HCT116 (cell line): Measurements from ENCODE around the gene EXOC4. TPM values are rescaled to one million over a fixed set of nuclear protein-coding genes. Genes with fewer than 3 reads are reported as not detected.

ENCODE experiments used
- ATAC-seq: fragments of 200-7000 bp; cut with Tn5 transposase; 2 replicates; pipeline ENCODE4 v1.9.1; 2020; ENCODE audit warnings: mild to moderate bottlenecking, moderate library complexity
- BruUV-seq: library from RNA; stranded (reverse); fragments of 400-500 nt; replicated peaks from 2 replicates; lab custom pipeline; 2021; lab: Mats Ljungman, UMichigan
- CTCF ChIA-PET: fragments of 300-600 bp; sonication (Branson Sonifier 250); formaldehyde crosslinking; loops from one replicate; lab custom pipeline; 2021; ENCODE audit warnings: antibody characterized with exemption; lab: Charles Lee
- POLR2A ChIA-PET: fragments of 300-600, 350-600 bp; sonication (Branson Sonifier 250); formaldehyde crosslinking; loops from one replicate; lab custom pipeline; 2021; ENCODE audit warnings: antibody characterized with exemption; lab: Charles Lee
- RAD21 ChIA-PET, 2 experiments: fragments of 300-600 bp; sonication (Branson Sonifier 250); formaldehyde crosslinking; loops; one replicate each; lab custom pipeline; 2023; ENCODE audit warnings: low total read pairs in 2 of 2; ENCODE audit not compliant: uncharacterized antibody in 2 of 2, unreplicated experiment in 2 of 2, low non-redundant PET in 1 of 2; lab: Charles Lee
- DNase-seq: peaks from one replicate; pipeline ENCODE4 v3.0.0-alpha.2; 2010; ENCODE audit warnings: low read depth, low spot score
- H2AFZ ChIP-seq: fragments of 200-600 bp; shearing (Covaris generic), sonication (generic); 2 replicates; pipeline ENCODE4 v1.6.1; 2017; ENCODE audit warnings: low read depth, mixed run types, mixed read lengths, antibody characterized with exemption, low read length; ENCODE audit not compliant: poor library complexity, severe bottlenecking
- H3K27ac ChIP-seq: 2 replicates; pipeline ENCODE4 v1.5.1; 2012; ENCODE audit warnings: low read depth, low read length
- H3K27me3 ChIP-seq: fragments of 200-600 bp; sonication (generic); 2 replicates; pipeline ENCODE4 v1.6.1; 2016; ENCODE audit warnings: mixed run types, low read length, mixed read lengths; ENCODE audit not compliant: insufficient read depth
- H3K36me3 ChIP-seq, 2 experiments: fragments of 200-500 bp in 1 of 2; fragments of 200-600 bp in 1 of 2; sonication (Bioruptor generic) in 1 of 2; sonication (generic) in 1 of 2; 2 replicates each; pipeline versions ENCODE4 v1.5.1 to v1.6.1; 2014 to 2016; ENCODE audit warnings: low read length in 2 of 2, inconsistent platforms in 1 of 2, mixed read lengths in 1 of 2, mixed run types in 1 of 2; ENCODE audit not compliant: insufficient read depth in 2 of 2, control insufficient read depth in 1 of 2
- H3K4me1 ChIP-seq, 2 experiments: fragments of 200-600 bp in 1 of 2; sonication (generic) in 1 of 2; 2 replicates each; pipeline versions ENCODE4 v1.5.1 to v1.6.1; 2012 to 2017; ENCODE audit warnings: low read length in 2 of 2, inconsistent platforms in 1 of 2, mild to moderate bottlenecking in 1 of 2, mixed read lengths in 1 of 2, mixed run types in 1 of 2, moderate library complexity in 1 of 2; ENCODE audit not compliant: insufficient read depth in 2 of 2, control insufficient read depth in 1 of 2
- H3K4me2 ChIP-seq: fragments of 200-600 bp; sonication (generic); 2 replicates; pipeline ENCODE4 v1.6.1; 2017; ENCODE audit warnings: mixed run types, low read length, mixed read lengths
- H3K4me3 ChIP-seq, 2 experiments: fragments of 200-600 bp in 1 of 2; sonication (generic) in 1 of 2; replicated peaks in 1 of 2; 2 replicates each; pipeline ENCODE4 v1.5.1; 2011 to 2016; ENCODE audit warnings: low read length in 2 of 2, control low read depth in 1 of 2, low read depth in 1 of 2, mild to moderate bottlenecking in 1 of 2, mixed read lengths in 1 of 2, mixed run types in 1 of 2
- H3K79me2 ChIP-seq: fragments of 200-600 bp; sonication (generic); 2 replicates; pipeline ENCODE4 v1.6.1; 2017; ENCODE audit warnings: mild to moderate bottlenecking, mixed run types, low read length, moderate library complexity, mixed read lengths; ENCODE audit not compliant: insufficient read depth
- H3K9ac ChIP-seq: fragments of 200-600 bp; sonication (generic); 2 replicates; pipeline ENCODE4 v1.6.1; 2016; ENCODE audit warnings: low read length, mixed read lengths
- H3K9me2 ChIP-seq: fragments of 200-600 bp; sonication (generic), shearing (Covaris generic); 2 replicates; pipeline ENCODE4 v1.6.1; 2017; ENCODE audit warnings: mixed run types, mild to moderate bottlenecking, moderate library complexity; ENCODE audit not compliant: insufficient read depth
- H3K9me3 ChIP-seq, 2 experiments: fragments of 200-500 bp in 1 of 2; fragments of 200-600 bp in 1 of 2; sonication (Bioruptor generic) in 1 of 2; sonication (generic) in 1 of 2; 2 replicates each; pipeline ENCODE4 v1.6.1; 2014 to 2017; ENCODE audit warnings: low read length in 2 of 2, mixed read lengths in 2 of 2, inconsistent platforms in 1 of 2, low read depth in 1 of 2, mild to moderate bottlenecking in 1 of 2, mixed run types in 1 of 2, moderate library complexity in 1 of 2; ENCODE audit not compliant: control insufficient read depth in 1 of 2, insufficient read depth in 1 of 2
- H4K20me1 ChIP-seq: fragments of 200-600 bp; sonication (generic), shearing (Covaris generic); 2 replicates; pipeline ENCODE4 v1.6.1; 2017; ENCODE audit warnings: mixed run types, mild to moderate bottlenecking, moderate library complexity; ENCODE audit not compliant: insufficient read depth
- CBX3 ChIP-seq: IDR thresholded peaks from 2 replicates; pipeline ENCODE4 v1.6.1; 2012; ENCODE audit warnings: low read depth
- CEBPB ChIP-seq: IDR thresholded peaks from 2 replicates; pipeline ENCODE4 v1.6.1; 2012; ENCODE audit warnings: low read depth
- EZH2phosphoT487 ChIP-seq: fragments of 200-600 bp; IDR thresholded peaks from 2 replicates; pipeline ENCODE4 v1.6.1; 2018; ENCODE audit warnings: antibody characterized with exemption, borderline replicate concordance
- POLR2A ChIP-seq: IDR thresholded peaks from 2 replicates; pipeline ENCODE4 v1.7.0; 2011; ENCODE audit warnings: borderline replicate concordance; ENCODE audit not compliant: insufficient read depth, insufficient read length; ENCODE audit errors: extremely low read depth
- RAD21 ChIP-seq: IDR thresholded peaks from 2 replicates; pipeline ENCODE4 v1.6.1; 2012; ENCODE audit warnings: low read depth, mild to moderate bottlenecking
- REST ChIP-seq: IDR thresholded peaks from 2 replicates; pipeline ENCODE4 v1.6.1; 2012; ENCODE audit warnings: low read depth
- SIN3A ChIP-seq: IDR thresholded peaks from 2 replicates; pipeline ENCODE4 v1.6.1; 2012; ENCODE audit warnings: low read depth
- SP1 ChIP-seq: IDR thresholded peaks from 2 replicates; pipeline ENCODE4 v1.6.1; 2012; ENCODE audit warnings: low read depth
- SRF ChIP-seq: IDR thresholded peaks from 2 replicates; pipeline ENCODE4 v1.6.1; 2012; ENCODE audit warnings: low read depth
- ZFX ChIP-seq: fragments of 450-650 bp; IDR thresholded peaks from 2 replicates; pipeline ENCODE4 v1.6.1; 2017
- intact Hi-C: fragments of 100-400 bp; cut with micrococcal nuclease; formaldehyde crosslinking; loops from 2 replicates; pipeline ENCODE4 v1.10.0; 2022
- total RNA-seq: library from RNA; stranded (reverse); gene quantifications from one replicate; pipeline ENCODE4 v1.2.1, GENCODE V29; 2021; ENCODE audit not compliant: unreplicated experiment

Gene EXOC4
- total RNA-seq, 1 experiment from 2014 or later: 40.3 TPM

- Histone ChIP-seq H3K9me2 (no peaks in the 10 kb centered on the region), H3K4me1 (no peaks in the 10 kb centered on the region), H3K79me2 (no peaks in the 10 kb centered on the region), H4K20me1 (no peaks in the 10 kb centered on the region), H3K4me3 (no peak overlapping the region), H3K9ac (no peak overlapping the region), H3K9me3 (no peaks in the 10 kb centered on the region), H3K27ac (no peak overlapping the region), H2AFZ (no peak overlapping the region), H3K36me3 (no peaks in the 10 kb centered on the region), H3K4me2 (no peak overlapping the region), H3K27me3 (no peaks in the 10 kb centered on the region)
- DNase-seq: no peak
- ChIA-PET RAD21 (no interaction called here), CTCF (no interaction called here), POLR2A (no interaction called here)
- BruUV-seq: no TSS peak
- no peak for ATAC-seq
- TF ChIP-seq CBX3 (no peak), EZH2phosphoT487 (no peak), RAD21 (no peak), SP1 (no peak), CEBPB (no peak), SIN3A (no peak), REST (no peak), POLR2A (no peak), SRF (no peak), ZFX (no peak)
- intact Hi-C loops: no loop called here
Measured at GRCh38 chr7:133678137-133678814, 425.4 kb downstream of the EXOC4 start.
